ENCODE measurements around the gene SCAI. TPM values are rescaled to one million over a fixed set of nuclear protein-coding genes. Genes with fewer than 3 reads are reported as not detected.
"Not testable (repeated sequence)": the region's sequence is repeated elsewhere in the genome, so short reads cannot be mapped to it uniquely, and the experiment has no call there.

The SCAI gene
- total RNA-seq, 2 donors from 2014 or later: 14.5 to 16.9 TPM

GRCh38 chr9:124940894-124941678 lies 202.2 kb downstream of the SCAI start, which contains the start of gene GOLGA1:
TSS of gene GOLGA1 (minus strand) at chr9:124941083. CDS start at chr9:124938711, 2,372 bp downstream.
- peak; percentile 93 to 95 for DNase-seq
- Mint-ChIP-seq H3K9me3 (no peaks in the 10 kb centered on the region), H3K4me3 (peak within 1 kb of the TSS; percentile 85 to 99), H3K36me3 (ENCODE audit: insufficient read depth in 2 of 2) (peaks cover 2 to 4% of the 10 kb centered on the region in 2 donors), H3K27ac (peak within 1 kb of the TSS; percentile 100), H3K27me3 (ENCODE audit: low read depth) (no peaks in the 10 kb centered on the region), H3K4me1 (ENCODE audit: low read depth) (peaks cover 29% of the 10 kb centered on the region)
- peak; percentile 90 to 91 for ATAC-seq (replicated peaks in 1 of 2)

- H3K9me3 Mint-ChIP-seq: no peaks in the 10 kb centered on the region
- no peak for DNase-seq
- H3K4me3 Mint-ChIP-seq: peak overlapping the region; percentile 85 to 99
- ATAC-seq (replicated peaks in 1 of 2): peak; percentile 49 to 54
- H3K4me1 Mint-ChIP-seq (ENCODE audit: low read depth): peaks cover 29% of the 10 kb centered on the region
- peak overlapping the region; percentile 90 for H3K27ac Mint-ChIP-seq
- peaks cover 2 to 7% of the 10 kb centered on the region in 2 donors for H3K36me3 Mint-ChIP-seq (ENCODE audit: insufficient read depth in 2 of 2)
- no peaks in the 10 kb centered on the region for H3K27me3 Mint-ChIP-seq (ENCODE audit: low read depth)
Observed at GRCh38 chr9:124940521-124940893, 202.8 kb downstream of the SCAI start.

GRCh38 chr9:124939944-124940343 lies 203.4 kb downstream of the SCAI start:
- H3K36me3 Mint-ChIP-seq (ENCODE audit: insufficient read depth in 2 of 2): peaks cover 2 to 8% of the 10 kb centered on the region in 2 donors
- DNase-seq (no peak), ATAC-seq (replicated peaks in 1 of 2) (no peak)
- H3K4me3 Mint-ChIP-seq: peak overlapping the region; percentile 85 to 99
- no peaks in the 10 kb centered on the region for H3K27me3 Mint-ChIP-seq (ENCODE audit: low read depth)
- no peaks in the 10 kb centered on the region for H3K9me3 Mint-ChIP-seq
- peak overlapping the region; percentile 90 for H3K27ac Mint-ChIP-seq
- peaks cover 29% of the 10 kb centered on the region for H3K4me1 Mint-ChIP-seq (ENCODE audit: low read depth)

DNA sequence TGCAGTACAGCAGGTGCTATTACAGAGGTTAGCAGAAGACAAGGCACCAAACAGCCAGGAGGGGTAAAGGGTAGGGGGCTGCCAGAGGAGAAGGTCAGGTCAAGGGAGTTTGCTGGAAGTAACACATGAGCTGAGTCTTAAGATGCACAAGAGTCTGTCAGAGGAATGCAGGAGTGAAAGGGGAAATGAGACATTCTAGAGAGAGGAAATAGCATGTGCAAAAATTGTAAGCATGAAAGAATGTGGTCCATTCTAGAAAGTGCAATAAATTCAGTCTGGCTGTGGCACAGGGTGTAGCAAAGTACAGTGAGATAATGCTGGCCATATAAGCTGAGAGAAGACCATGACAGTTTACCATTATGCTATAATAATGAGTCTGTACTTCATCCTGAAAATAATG lies 209.0 kb downstream of the SCAI start:
- ATAC-seq (replicated peaks in 1 of 2) (no peak), DNase-seq (no peak)
- H3K36me3 Mint-ChIP-seq (ENCODE audit: insufficient read depth in 2 of 2): peaks cover 2 to 20% of the 10 kb centered on the region in 2 donors
- no peaks in the 10 kb centered on the region for H3K9me3 Mint-ChIP-seq
- no peak overlapping the region for H3K4me3 Mint-ChIP-seq
- H3K27ac Mint-ChIP-seq: no peak overlapping the region
- H3K27me3 Mint-ChIP-seq (ENCODE audit: low read depth): no peaks in the 10 kb centered on the region
- peaks cover 7% of the 10 kb centered on the region for H3K4me1 Mint-ChIP-seq (ENCODE audit: low read depth)

- Mint-ChIP-seq H3K4me3 (no peak overlapping the region), H3K36me3 (ENCODE audit: insufficient read depth in 2 of 2) (peaks cover 2 to 20% of the 10 kb centered on the region in 2 donors), H3K27me3 (ENCODE audit: low read depth) (no peaks in the 10 kb centered on the region), H3K27ac (no peak overlapping the region), H3K4me1 (ENCODE audit: low read depth) (no peaks in the 10 kb centered on the region), H3K9me3 (no peaks in the 10 kb centered on the region)
- DNase-seq: no peak
- no peak for ATAC-seq (replicated peaks in 1 of 2)
Observed at GRCh38 chr9:124932333-124932732, 211.0 kb downstream of the SCAI start.

DNA sequence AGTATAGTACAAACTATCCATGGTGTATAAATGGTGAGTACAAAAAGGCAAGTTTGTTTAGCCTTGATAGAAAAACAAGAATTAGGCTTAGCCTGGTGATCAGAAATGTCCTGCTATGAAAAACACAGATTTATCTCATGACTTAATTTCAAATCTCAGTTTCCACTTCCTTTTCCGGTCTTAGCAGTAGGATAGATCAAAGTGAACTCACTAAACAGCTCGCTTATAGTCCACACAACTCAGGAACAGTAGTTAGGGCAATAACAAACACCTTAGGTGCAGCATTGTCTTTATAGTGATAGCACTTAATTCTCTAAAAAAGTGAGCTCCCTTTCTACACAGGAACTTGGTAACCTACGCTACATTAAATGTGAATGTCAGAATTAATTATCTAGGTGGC lies 213.9 kb downstream of the SCAI start:
- ATAC-seq (replicated peaks in 1 of 2) (no peak), DNase-seq (no peak)
- H3K4me3 Mint-ChIP-seq: no peak overlapping the region
- H3K36me3 Mint-ChIP-seq (ENCODE audit: insufficient read depth in 2 of 2): peaks cover 2 to 18% of the 10 kb centered on the region in 2 donors
- H3K27ac Mint-ChIP-seq: peak overlapping the region; percentile 22
- no peaks in the 10 kb centered on the region for H3K27me3 Mint-ChIP-seq (ENCODE audit: low read depth)
- no peaks in the 10 kb centered on the region for H3K9me3 Mint-ChIP-seq
- H3K4me1 Mint-ChIP-seq (ENCODE audit: low read depth): no peaks in the 10 kb centered on the region

DNA sequence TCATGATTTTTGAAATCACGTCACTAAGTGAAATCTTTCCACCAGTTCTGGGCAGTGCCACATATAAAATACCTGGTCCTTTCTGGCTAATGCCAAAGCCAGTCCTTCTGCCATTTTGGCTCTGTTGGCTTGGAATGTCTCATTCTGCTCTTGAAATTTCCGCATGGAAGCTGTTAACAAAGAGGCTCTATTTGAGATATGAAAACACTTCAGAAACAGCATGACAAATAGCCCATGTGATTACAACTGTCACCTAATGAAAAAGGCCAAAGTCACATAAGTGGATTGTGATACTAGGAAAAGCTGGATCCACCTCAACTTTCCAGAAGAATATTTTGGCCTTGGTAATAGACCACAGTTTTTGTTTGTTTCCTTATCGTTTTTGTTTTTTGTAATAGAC lies 215.2 kb downstream of the SCAI start:
- ATAC-seq (replicated peaks in 1 of 2): no peak
- Mint-ChIP-seq H3K27me3 (ENCODE audit: low read depth) (no peaks in the 10 kb centered on the region), H3K9me3 (no peaks in the 10 kb centered on the region), H3K4me1 (ENCODE audit: low read depth) (no peaks in the 10 kb centered on the region), H3K36me3 (ENCODE audit: insufficient read depth in 2 of 2) (peaks cover 0 to 10% of the 10 kb centered on the region in 2 donors), H3K27ac (no peak overlapping the region), H3K4me3 (no peak overlapping the region)
- no peak for DNase-seq

DNA sequence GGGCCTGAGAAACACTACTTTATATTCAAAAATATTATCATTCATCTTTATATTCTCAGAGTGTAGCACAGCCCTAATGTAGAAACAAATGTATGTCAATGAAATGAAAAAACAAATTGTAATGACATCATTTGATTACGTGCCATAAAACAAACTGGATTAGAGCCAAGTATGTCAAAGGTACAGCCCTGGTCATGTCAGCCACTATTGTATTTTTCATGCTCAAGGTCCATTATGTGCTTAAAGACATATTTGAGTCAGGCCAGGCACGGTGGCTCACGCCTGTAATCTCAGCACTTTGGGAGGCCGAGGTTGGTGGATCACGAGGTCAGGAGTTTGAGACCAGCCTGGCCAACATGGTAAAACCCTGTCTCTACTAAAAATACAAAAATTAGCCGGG lies 222.9 kb downstream of the SCAI start:
- H3K27me3 Mint-ChIP-seq (ENCODE audit: low read depth); H3K9me3 Mint-ChIP-seq; H3K4me1 Mint-ChIP-seq (ENCODE audit: low read depth); ATAC-seq (replicated peaks in 1 of 2); H3K4me3 Mint-ChIP-seq; H3K36me3 Mint-ChIP-seq (ENCODE audit: insufficient read depth in 2 of 2); DNase-seq; H3K27ac Mint-ChIP-seq: not testable (repeated sequence)

- no peaks in the 10 kb centered on the region for H3K4me1 Mint-ChIP-seq (ENCODE audit: low read depth)
- H3K27ac Mint-ChIP-seq: no peak overlapping the region
- no peak overlapping the region for H3K4me3 Mint-ChIP-seq
- H3K27me3 Mint-ChIP-seq (ENCODE audit: low read depth): no peaks in the 10 kb centered on the region
- H3K9me3 Mint-ChIP-seq: no peaks in the 10 kb centered on the region
- no peak for ATAC-seq (replicated peaks in 1 of 2)
- H3K36me3 Mint-ChIP-seq (ENCODE audit: insufficient read depth in 2 of 2): peaks cover 9 to 10% of the 10 kb centered on the region in 2 donors
- no peak for DNase-seq
Observed at GRCh38 chr9:124914753-124915405, 228.4 kb downstream of the SCAI start.

DNA sequence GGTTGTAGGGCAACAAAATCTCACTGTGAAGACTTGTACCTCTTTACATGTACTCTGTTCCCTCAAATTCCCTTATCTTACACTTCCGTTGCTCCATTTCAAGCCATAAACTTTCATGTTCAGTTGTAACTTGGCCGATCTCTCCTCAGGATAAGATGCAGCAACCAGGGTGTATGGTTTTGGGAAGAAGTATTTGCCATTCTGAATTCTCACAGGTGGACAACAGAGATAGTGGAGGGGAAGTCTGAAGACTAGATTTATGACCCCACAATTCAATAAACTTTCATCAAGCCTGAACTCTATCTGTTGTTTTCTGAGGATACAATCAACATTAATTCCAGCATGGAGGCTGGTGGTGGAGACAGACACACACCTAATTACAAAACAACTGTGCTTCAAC lies 229.9 kb downstream of the SCAI start:
- Mint-ChIP-seq H3K27ac (no peak overlapping the region), H3K27me3 (ENCODE audit: low read depth) (no peaks in the 10 kb centered on the region), H3K4me1 (ENCODE audit: low read depth) (no peaks in the 10 kb centered on the region), H3K9me3 (no peaks in the 10 kb centered on the region), H3K4me3 (no peak overlapping the region), H3K36me3 (ENCODE audit: insufficient read depth in 2 of 2) (peaks cover 7 to 12% of the 10 kb centered on the region in 2 donors)
- ATAC-seq (replicated peaks in 1 of 2) (no peak), DNase-seq (no peak)

- no peak overlapping the region for H3K4me3 Mint-ChIP-seq
- no peak overlapping the region for H3K27ac Mint-ChIP-seq
- no peak for DNase-seq
- no peaks in the 10 kb centered on the region for H3K27me3 Mint-ChIP-seq (ENCODE audit: low read depth)
- no peaks in the 10 kb centered on the region for H3K9me3 Mint-ChIP-seq
- H3K36me3 Mint-ChIP-seq (ENCODE audit: insufficient read depth in 2 of 2): peaks cover 7 to 14% of the 10 kb centered on the region in 2 donors
- ATAC-seq (replicated peaks in 1 of 2): no peak
- no peaks in the 10 kb centered on the region for H3K4me1 Mint-ChIP-seq (ENCODE audit: low read depth)
Observed at GRCh38 chr9:124911766-124912165, 231.6 kb downstream of the SCAI start.

DNA sequence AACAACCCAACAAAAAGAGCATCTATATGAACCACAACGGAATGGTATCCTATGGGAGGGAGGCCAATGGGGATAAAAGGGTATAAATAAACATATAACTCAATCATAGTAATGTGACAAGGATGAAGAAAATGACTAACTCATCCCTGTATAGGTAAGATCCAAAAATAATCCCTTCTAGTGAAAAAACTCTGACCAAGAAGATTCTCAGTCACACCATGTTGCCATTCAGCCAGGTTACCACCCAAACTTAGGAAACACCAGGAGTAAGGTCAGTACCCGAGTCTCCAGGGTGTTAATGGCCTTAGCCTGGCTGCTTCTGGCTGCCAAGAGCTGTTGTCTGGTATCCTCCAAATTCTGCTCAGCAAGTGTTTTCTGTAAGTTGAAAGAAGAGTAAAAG lies 235.2 kb downstream of the SCAI start:
- Mint-ChIP-seq H3K9me3 (no peaks in the 10 kb centered on the region), H3K4me1 (ENCODE audit: low read depth) (no peaks in the 10 kb centered on the region), H3K27me3 (ENCODE audit: low read depth) (no peaks in the 10 kb centered on the region), H3K36me3 (ENCODE audit: insufficient read depth in 2 of 2) (peaks cover 6 to 19% of the 10 kb centered on the region in 2 donors), H3K4me3 (no peak overlapping the region), H3K27ac (no peak overlapping the region)
- no peak for DNase-seq
- no peak for ATAC-seq (replicated peaks in 1 of 2)

GRCh38 chr9:124906966-124907365 lies 236.4 kb downstream of the SCAI start:
- Mint-ChIP-seq H3K9me3 (no peaks in the 10 kb centered on the region), H3K36me3 (ENCODE audit: insufficient read depth in 2 of 2) (peaks cover 9 to 21% of the 10 kb centered on the region in 2 donors)

More at GRCh38 chr9:124906966-124907365, 236.4 kb downstream of the SCAI start:
- Mint-ChIP-seq H3K4me3 (no peak overlapping the region), H3K27me3 (ENCODE audit: low read depth) (no peaks in the 10 kb centered on the region), H3K27ac (peak overlapping the region; percentile 14), H3K4me1 (ENCODE audit: low read depth) (no peaks in the 10 kb centered on the region)
- no peak for ATAC-seq (replicated peaks in 1 of 2)
- DNase-seq: no peak

Measured in activated T-cell treated with anti-CD3 and anti-CD28 coated beads, Interleukin-2, amount 50 U/mL, for 72 hours (primary cell).